Measurements from ENCODE around the gene RAP1GAP2. TPM values are rescaled to one million over a fixed set of nuclear protein-coding genes. Genes with fewer than 3 reads are reported as not detected.

RAP1GAP2 gene
- total and polyA plus RNA-seq, 7 donors, result 4.8 to 14.7 (median 12.5) TPM

GRCh38 chr17:2964370-2964769, 168.1 kb downstream of the RAP1GAP2 start:
- no peak for DNase-seq
- H3K27ac ChIP-seq, result no peak overlapping the region
- 88 to 89% methylated on average over 10 of the region's 10 CpGs for WGBS, 2 donors
- no peak for TF ChIP-seq CTCF (IDR thresholded peaks at IDR 0.05)
- no peak for TF ChIP-seq EP300 (IDR thresholded peaks at IDR 0.05)
- TF ChIP-seq POLR2A (IDR thresholded peaks at IDR 0.05), result no peak
- no peak for TF ChIP-seq POLR2AphosphoS5 (IDR thresholded peaks at IDR 0.05)
- no peak overlapping the region for H3K4me3 ChIP-seq
- no peaks in the 10 kb centered on the region for H3K36me3 ChIP-seq
- intact Hi-C loops (cut with DNase I), result no loop called here
- H3K4me1 ChIP-seq, result peaks cover 8 to 41% (median 34%) of the 10 kb centered on the region in 4 donors
- H3K9me3 ChIP-seq, result no peaks in the 10 kb centered on the region
- H3K27me3 ChIP-seq, result no peaks in the 10 kb centered on the region

GRCh38 chr17:2964831-2965230, 168.6 kb downstream of the RAP1GAP2 start:
- 93 to 95% methylated on average over 11 of the region's 11 CpGs for WGBS, 2 donors
- DNase-seq, result no peak
- intact Hi-C loops (cut with DNase I), result no loop called here
- Histone ChIP-seq H3K27ac (peak overlapping the region in 1 of 4 donors; percentile 83), H3K36me3 (no peaks in the 10 kb centered on the region), H3K4me3 (no peak overlapping the region), H3K4me1 (peaks cover 8 to 40% (median 34%) of the 10 kb centered on the region in 4 donors), H3K9me3 (no peaks in the 10 kb centered on the region), H3K27me3 (no peaks in the 10 kb centered on the region)
- TF ChIP-seq POLR2AphosphoS5 (IDR thresholded peaks at IDR 0.05) (no peak), CTCF (IDR thresholded peaks at IDR 0.05) (no peak), POLR2A (IDR thresholded peaks at IDR 0.05) (no peak), EP300 (IDR thresholded peaks at IDR 0.05) (no peak)

GRCh38 chr17:2965621-2966595, 169.7 kb downstream of the RAP1GAP2 start:
- H3K27ac ChIP-seq, result peak overlapping the region in 3 of 4 donors; percentile 81 to 84 (median 83)
- intact Hi-C loops (cut with DNase I), result loop anchor here (2.0 kb wide), 1 partner anchor 113 kb away; no protein-coding TSS in a partner anchor

GRCh38 chr17:2967515-2967914, 171.3 kb downstream of the RAP1GAP2 start:
- no peaks in the 10 kb centered on the region for H3K36me3 ChIP-seq
- DNase-seq, result peak; percentile 84
- H3K4me3 ChIP-seq, result no peak overlapping the region
- peaks cover 10 to 37% (median 32%) of the 10 kb centered on the region in 4 donors for H3K4me1 ChIP-seq
- 79 to 83% methylated on average over 6 of the region's 6 CpGs for WGBS, 2 donors
- TF ChIP-seq POLR2AphosphoS5 (IDR thresholded peaks at IDR 0.05) (peak; percentile 79 to 93 (median 86)), CTCF (IDR thresholded peaks at IDR 0.05) (no peak), POLR2A (IDR thresholded peaks at IDR 0.05) (no peak), EP300 (IDR thresholded peaks at IDR 0.05) (peak; percentile 62 to 90 (median 71))
- H3K9me3 ChIP-seq, result no peaks in the 10 kb centered on the region
- intact Hi-C loops (cut with DNase I), result loop anchor here (1.0 to 2.0 kb wide), 2 partner anchors 37 to 115 kb away; no protein-coding TSS in a partner anchor
- peak overlapping the region; percentile 32 to 84 (median 82) for H3K27ac ChIP-seq
- H3K27me3 ChIP-seq, result no peaks in the 10 kb centered on the region

More at GRCh38 chr17:2965621-2966595, 169.7 kb downstream of the RAP1GAP2 start:
- peaks cover 8 to 37% (median 32%) of the 10 kb centered on the region in 4 donors for H3K4me1 ChIP-seq
- 86 to 87% methylated on average over 14 of the region's 14 CpGs for WGBS, 2 donors
- no peaks in the 10 kb centered on the region for H3K36me3 ChIP-seq
- no peak overlapping the region for H3K4me3 ChIP-seq
- peak; percentile 80 for DNase-seq
- H3K27me3 ChIP-seq, result no peaks in the 10 kb centered on the region
- no peaks in the 10 kb centered on the region for H3K9me3 ChIP-seq
- TF ChIP-seq CTCF (IDR thresholded peaks at IDR 0.05) (no peak), POLR2AphosphoS5 (IDR thresholded peaks at IDR 0.05) (peak in 2 of 4 donors; percentile 50 to 57), EP300 (IDR thresholded peaks at IDR 0.05) (no peak), POLR2A (IDR thresholded peaks at IDR 0.05) (no peak)

Data from sigmoid colon (tissue), 7 donors.